Stimulated activated naive CD8-positive, alpha-beta T cell treated with anti-CD3 and anti-CD28 coated beads, Interleukin-15, amount 100 ng/mL, for 72 hours (primary cell): ENCODE data around the gene TMEM214.
A peak's percentile ranks its signal among the peaks of the same experiment; 100 is the strongest.

ENCODE experiments used
- ATAC-seq: fragments of 150-1000 bp; cut with Tn5 transposase; 2 replicates; pipeline ENCODE4 v1.10.0; 2021; ENCODE audit warnings: mild to moderate bottlenecking, moderate library complexity
- DNase-seq, 2 donors: peaks; one replicate each; pipeline ENCODE4 v3.0.0; 2021 to 2022
- H3K27ac Mint-ChIP-seq, 2 donors: one replicate each; pipeline ENCODE4 v1.8.0; 2022; ENCODE audit warnings: mild to moderate bottlenecking in 2 of 2, mixed read lengths in 2 of 2, moderate library complexity in 2 of 2
- H3K27me3 Mint-ChIP-seq: one replicate; pipeline ENCODE4 v1.8.0; 2022; ENCODE audit warnings: mixed read lengths
- H3K4me1 Mint-ChIP-seq: one replicate; pipeline ENCODE4 v1.8.0; 2022; ENCODE audit warnings: mild to moderate bottlenecking, mixed read lengths
- H3K4me3 Mint-ChIP-seq, 2 donors: one replicate each; pipeline ENCODE4 v1.8.0; 2022; ENCODE audit warnings: mild to moderate bottlenecking in 2 of 2, mixed read lengths in 2 of 2, moderate library complexity in 1 of 2
- H3K9me3 Mint-ChIP-seq, 2 donors: one replicate each; pipeline ENCODE4 v1.8.0; 2022; ENCODE audit warnings: mixed read lengths in 2 of 2

The TMEM214 gene

GRCh38 chr2:27023740-27024139 is 9.0 kb upstream of the TMEM214 start:
- H3K9me3 Mint-ChIP-seq, result no peaks in the 10 kb centered on the region
- no peak for DNase-seq
- no peaks in the 10 kb centered on the region for H3K27me3 Mint-ChIP-seq
- peaks cover 15% of the 10 kb centered on the region for H3K4me1 Mint-ChIP-seq
- H3K4me3 Mint-ChIP-seq, result no peak overlapping the region
- H3K27ac Mint-ChIP-seq, result peak overlapping the region in 1 of 2 donors; percentile 87
- no peak for ATAC-seq

GRCh38 chr2:27024188-27024587 is 8.6 kb upstream of the TMEM214 start:
- no peak overlapping the region for H3K27ac Mint-ChIP-seq
- H3K4me1 Mint-ChIP-seq, result peaks cover 20% of the 10 kb centered on the region
- H3K9me3 Mint-ChIP-seq, result no peaks in the 10 kb centered on the region
- DNase-seq (no peak), ATAC-seq (no peak)
- no peaks in the 10 kb centered on the region for H3K27me3 Mint-ChIP-seq
- no peak overlapping the region for H3K4me3 Mint-ChIP-seq

GRCh38 chr2:27024812-27025211 is 8.0 kb upstream of the TMEM214 start:
- no peaks in the 10 kb centered on the region for H3K9me3 Mint-ChIP-seq
- no peak for DNase-seq
- peaks cover 26% of the 10 kb centered on the region for H3K4me1 Mint-ChIP-seq
- ATAC-seq, result peak; percentile 37
- no peak overlapping the region for H3K27ac Mint-ChIP-seq
- no peak overlapping the region for H3K4me3 Mint-ChIP-seq
- H3K27me3 Mint-ChIP-seq, result no peaks in the 10 kb centered on the region

GRCh38 chr2:27025281-27025800 is 7.4 kb upstream of the TMEM214 start:
- DNase-seq (no peak), ATAC-seq (no peak)
- Mint-ChIP-seq H3K27ac (no peak overlapping the region), H3K9me3 (no peaks in the 10 kb centered on the region), H3K4me1 (peaks cover 31% of the 10 kb centered on the region), H3K27me3 (no peaks in the 10 kb centered on the region), H3K4me3 (no peak overlapping the region)

- peaks cover 35% of the 10 kb centered on the region for H3K4me1 Mint-ChIP-seq
- H3K27ac Mint-ChIP-seq, result no peak overlapping the region
- H3K4me3 Mint-ChIP-seq, result no peak overlapping the region
- H3K9me3 Mint-ChIP-seq, result no peaks in the 10 kb centered on the region
- DNase-seq, result no peak
- no peaks in the 10 kb centered on the region for H3K27me3 Mint-ChIP-seq
- ATAC-seq, result no peak
Observed at GRCh38 chr2:27025861-27026851, 6.6 kb upstream of the TMEM214 start.

- H3K9me3 Mint-ChIP-seq, result no peaks in the 10 kb centered on the region
- DNase-seq (no peak), ATAC-seq (no peak)
- no peaks in the 10 kb centered on the region for H3K27me3 Mint-ChIP-seq
- H3K27ac Mint-ChIP-seq, result no peak overlapping the region
- peaks cover 46% of the 10 kb centered on the region for H3K4me1 Mint-ChIP-seq
- H3K4me3 Mint-ChIP-seq, result no peak overlapping the region
Observed at GRCh38 chr2:27027211-27027651, 5.5 kb upstream of the TMEM214 start.

GRCh38 chr2:27029051-27029450 is 3.7 kb upstream of the TMEM214 start:
- peaks cover 57% of the 10 kb centered on the region for H3K4me1 Mint-ChIP-seq
- no peak overlapping the region for H3K27ac Mint-ChIP-seq
- DNase-seq, result no peak
- no peaks in the 10 kb centered on the region for H3K27me3 Mint-ChIP-seq
- H3K9me3 Mint-ChIP-seq, result no peaks in the 10 kb centered on the region
- ATAC-seq, result no peak
- H3K4me3 Mint-ChIP-seq, result no peak overlapping the region

GRCh38 chr2:27033253-27033852 is 588 bp downstream of the TMEM214 start:
- Mint-ChIP-seq H3K4me3 (peak overlapping the region; percentile 93 to 96), H3K4me1 (peaks cover 71% of the 10 kb centered on the region), H3K27ac (peak overlapping the region; percentile 81 to 96), H3K27me3 (no peaks in the 10 kb centered on the region), H3K9me3 (no peaks in the 10 kb centered on the region)
- DNase-seq (no peak), ATAC-seq (peak; percentile 4)

- Mint-ChIP-seq H3K4me1 (peaks cover 34% of the 10 kb centered on the region), H3K4me3 (no peak overlapping the region), H3K27ac (no peak overlapping the region), H3K27me3 (no peaks in the 10 kb centered on the region), H3K9me3 (no peaks in the 10 kb centered on the region)
- ATAC-seq (no peak), DNase-seq (no peak)
Observed at GRCh38 chr2:27038012-27038411, 5.2 kb downstream of the TMEM214 start.

GRCh38 chr2:27038631-27039339 is 6.0 kb downstream of the TMEM214 start:
- Mint-ChIP-seq H3K4me3 (no peak overlapping the region), H3K9me3 (no peaks in the 10 kb centered on the region), H3K27me3 (no peaks in the 10 kb centered on the region), H3K27ac (peak overlapping the region in 1 of 2 donors; percentile 86), H3K4me1 (peaks cover 28% of the 10 kb centered on the region)
- no peak for ATAC-seq
- DNase-seq, result no peak

GRCh38 chr2:27039426-27039825 is 6.7 kb downstream of the TMEM214 start:
- DNase-seq (no peak), ATAC-seq (no peak)
- no peaks in the 10 kb centered on the region for H3K9me3 Mint-ChIP-seq
- no peaks in the 10 kb centered on the region for H3K27me3 Mint-ChIP-seq
- peak overlapping the region in 1 of 2 donors; percentile 59 for H3K27ac Mint-ChIP-seq
- H3K4me1 Mint-ChIP-seq, result peaks cover 22% of the 10 kb centered on the region
- H3K4me3 Mint-ChIP-seq, result no peak overlapping the region

- peaks cover 17% of the 10 kb centered on the region for H3K4me1 Mint-ChIP-seq
- no peaks in the 10 kb centered on the region for H3K27me3 Mint-ChIP-seq
- DNase-seq (no peak), ATAC-seq (no peak)
- peak overlapping the region in 1 of 2 donors; percentile 59 for H3K27ac Mint-ChIP-seq
- no peak overlapping the region for H3K4me3 Mint-ChIP-seq
- no peaks in the 10 kb centered on the region for H3K9me3 Mint-ChIP-seq
Observed at GRCh38 chr2:27039871-27040270, 7.1 kb downstream of the TMEM214 start.

- ATAC-seq (no peak), DNase-seq (no peak)
- Mint-ChIP-seq H3K9me3 (no peaks in the 10 kb centered on the region), H3K27ac (no peak overlapping the region), H3K4me1 (peaks cover 13% of the 10 kb centered on the region), H3K4me3 (no peak overlapping the region), H3K27me3 (no peaks in the 10 kb centered on the region)
Observed at GRCh38 chr2:27040282-27040681, 7.5 kb downstream of the TMEM214 start.

GRCh38 chr2:27041752-27042151 is 9.0 kb downstream of the TMEM214 start:
- DNase-seq (no peak), ATAC-seq (no peak)
- Mint-ChIP-seq H3K27me3 (no peaks in the 10 kb centered on the region), H3K4me3 (no peak overlapping the region), H3K27ac (no peak overlapping the region), H3K4me1 (no peaks in the 10 kb centered on the region), H3K9me3 (no peaks in the 10 kb centered on the region)

GRCh38 chr2:27042159-27042661 is 9.4 kb downstream of the TMEM214 start:
- ATAC-seq (no peak), DNase-seq (no peak)
- Mint-ChIP-seq H3K27me3 (no peaks in the 10 kb centered on the region), H3K4me3 (no peak overlapping the region), H3K4me1 (no peaks in the 10 kb centered on the region), H3K9me3 (no peaks in the 10 kb centered on the region), H3K27ac (peak overlapping the region in 1 of 2 donors; percentile 20)
